NT2/D1 (cell line): ENCODE data around the gene ABLIM2.

Experiments used
- DNase-seq: peaks from one replicate; pipeline ENCODE4 v3.0.0-alpha.2; 2011; ENCODE audit warnings: low read depth, low spot score
- H3K27me3 ChIP-seq: 2 replicates; pipeline ENCODE4 v1.6.0; 2011; ENCODE audit warnings: mild to moderate bottlenecking; ENCODE audit not compliant: insufficient read length, insufficient read depth
- H3K36me3 ChIP-seq: 2 replicates; pipeline ENCODE4 v1.6.1; 2011; ENCODE audit warnings: mild to moderate bottlenecking, low read length, mixed read lengths; ENCODE audit not compliant: insufficient read depth, insufficient read length
- H3K4me1 ChIP-seq: 2 replicates; pipeline ENCODE4 v1.5.1; 2011; ENCODE audit not compliant: insufficient read depth, insufficient read length
- H3K4me3 ChIP-seq: 2 replicates; pipeline ENCODE4 v1.5.1; 2011; ENCODE audit warnings: low read depth; ENCODE audit not compliant: insufficient read length
- H3K9ac ChIP-seq: 2 replicates; pipeline ENCODE4 v1.6.0; 2011; ENCODE audit warnings: low read depth; ENCODE audit not compliant: insufficient read length
- H3K9me3 ChIP-seq: 2 replicates; pipeline ENCODE4 v1.5.1; 2011; ENCODE audit warnings: mild to moderate bottlenecking, low read length; ENCODE audit not compliant: insufficient read depth
- SUZ12 ChIP-seq: IDR thresholded peaks from 2 replicates; pipeline ENCODE4 v1.6.1; 2011; ENCODE audit not compliant: insufficient read length, insufficient read depth; ENCODE audit errors: extremely low read depth
- YY1 ChIP-seq: IDR thresholded peaks from 2 replicates; pipeline ENCODE4 v1.6.1; 2011; ENCODE audit not compliant: insufficient read length, insufficient read depth
- ZNF274 ChIP-seq: IDR thresholded peaks from 2 replicates; pipeline ENCODE4 v1.6.1; 2011; ENCODE audit warnings: mild to moderate bottlenecking, low read depth, low read length

The ABLIM2 gene

DNA sequence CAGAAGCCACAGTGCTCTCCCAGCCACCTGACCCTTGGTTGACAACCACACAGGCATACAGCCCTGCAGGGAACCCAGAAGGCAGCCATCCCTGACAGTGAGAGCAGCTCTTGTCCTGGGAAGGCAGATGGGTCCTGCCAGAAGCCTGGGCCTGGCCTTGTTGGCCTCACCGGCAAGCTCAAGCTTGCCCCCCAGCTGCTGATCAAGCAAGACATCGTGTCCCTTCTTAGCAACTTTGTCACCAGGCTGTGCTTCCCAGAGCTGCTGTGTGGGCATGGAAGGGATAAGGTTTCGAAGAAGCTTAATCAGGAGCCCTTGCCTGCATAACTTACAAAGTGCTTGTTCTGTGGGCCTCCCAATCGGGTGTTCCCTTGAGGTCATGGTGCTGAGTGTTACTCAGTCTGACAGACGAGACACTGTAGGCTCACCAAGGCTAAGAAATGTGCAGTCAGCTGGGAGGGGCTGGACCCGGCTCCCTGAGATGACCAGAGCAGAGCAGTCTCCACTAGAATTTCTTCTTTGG, 6.8 kb upstream of the ABLIM2 start:
- no peaks in the 10 kb centered on the region for H3K36me3 ChIP-seq
- H3K4me1 ChIP-seq, result no peaks in the 10 kb centered on the region
- H3K9me3 ChIP-seq, result peaks cover 19% of the 10 kb centered on the region
- H3K4me3 ChIP-seq, result no peak overlapping the region
- H3K9ac ChIP-seq, result no peak overlapping the region
- peaks cover 18% of the 10 kb centered on the region for H3K27me3 ChIP-seq
- DNase-seq, result no peak
- TF ChIP-seq YY1, result no peak
- no peak for TF ChIP-seq ZNF274
- no peak for TF ChIP-seq SUZ12

- no peak overlapping the region for H3K4me3 ChIP-seq
- TF ChIP-seq SUZ12 (no peak), YY1 (no peak), ZNF274 (no peak)
- H3K9me3 ChIP-seq, result peaks cover 19% of the 10 kb centered on the region
- H3K9ac ChIP-seq, result no peak overlapping the region
- H3K36me3 ChIP-seq, result no peaks in the 10 kb centered on the region
- DNase-seq, result no peak
- H3K4me1 ChIP-seq, result peaks cover 1% of the 10 kb centered on the region
- H3K27me3 ChIP-seq, result peaks cover 25% of the 10 kb centered on the region
These were observed 6.1 kb upstream of the ABLIM2 start for GRCh38 chr4:8164687-8165086.

DNA sequence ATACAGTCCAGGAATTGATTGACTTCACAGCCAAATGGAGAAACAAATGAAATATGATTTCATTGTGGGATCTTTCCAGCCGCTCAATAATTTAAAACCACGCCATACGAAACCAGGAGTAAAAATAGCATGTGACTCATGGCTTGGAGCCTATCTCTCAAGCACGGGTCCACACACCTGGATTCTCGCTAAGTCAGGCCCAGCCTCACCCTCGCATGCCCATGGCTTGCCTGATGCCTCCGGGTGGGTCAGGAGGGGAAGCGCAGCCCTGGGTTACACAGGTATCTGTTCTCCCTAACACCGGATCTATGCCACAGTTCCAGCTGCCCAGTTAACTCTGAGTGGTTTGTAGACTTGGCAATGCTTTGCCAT, 5.6 kb upstream of the ABLIM2 start:
- H3K36me3 ChIP-seq, result no peaks in the 10 kb centered on the region
- H3K9ac ChIP-seq, result no peak overlapping the region
- no peak overlapping the region for H3K4me3 ChIP-seq
- H3K27me3 ChIP-seq, result peaks cover 30% of the 10 kb centered on the region
- H3K4me1 ChIP-seq, result peaks cover 6% of the 10 kb centered on the region
- peaks cover 15% of the 10 kb centered on the region for H3K9me3 ChIP-seq
- TF ChIP-seq ZNF274 (no peak), SUZ12 (no peak), YY1 (no peak)
- DNase-seq, result no peak

- no peak for TF ChIP-seq YY1
- TF ChIP-seq ZNF274, result no peak
- TF ChIP-seq SUZ12, result no peak
- Histone ChIP-seq H3K9ac (no peak overlapping the region), H3K27me3 (peaks cover 34% of the 10 kb centered on the region), H3K4me3 (no peak overlapping the region), H3K9me3 (peaks cover 9% of the 10 kb centered on the region), H3K4me1 (peaks cover 7% of the 10 kb centered on the region), H3K36me3 (no peaks in the 10 kb centered on the region)
- DNase-seq, result no peak
These were observed 5.0 kb upstream of the ABLIM2 start for GRCh38 chr4:8163436-8164193.

- peaks cover 40% of the 10 kb centered on the region for H3K27me3 ChIP-seq
- no peaks in the 10 kb centered on the region for H3K36me3 ChIP-seq
- H3K9ac ChIP-seq, result no peak overlapping the region
- H3K4me1 ChIP-seq, result peaks cover 7% of the 10 kb centered on the region
- H3K4me3 ChIP-seq, result no peak overlapping the region
- no peak for DNase-seq
- TF ChIP-seq SUZ12, result no peak
- TF ChIP-seq YY1, result no peak
- no peak for TF ChIP-seq ZNF274
- peaks cover 3% of the 10 kb centered on the region; the same call in 1 of the 2 replicates for H3K9me3 ChIP-seq
These were observed 4.4 kb upstream of the ABLIM2 start for GRCh38 chr4:8163026-8163425.

GRCh38 chr4:8162625-8163024, 4.0 kb upstream of the ABLIM2 start:
- Histone ChIP-seq H3K9ac (no peak overlapping the region), H3K36me3 (no peaks in the 10 kb centered on the region), H3K4me3 (no peak overlapping the region), H3K4me1 (peaks cover 7% of the 10 kb centered on the region), H3K9me3 (no peaks in the 10 kb centered on the region), H3K27me3 (peaks cover 44% of the 10 kb centered on the region)
- DNase-seq, result no peak
- TF ChIP-seq SUZ12 (no peak), ZNF274 (no peak), YY1 (no peak)

- Histone ChIP-seq H3K4me3 (no peak overlapping the region), H3K27me3 (peaks cover 62% of the 10 kb centered on the region), H3K36me3 (no peaks in the 10 kb centered on the region), H3K4me1 (peaks cover 7% of the 10 kb centered on the region), H3K9me3 (no peaks in the 10 kb centered on the region), H3K9ac (no peak overlapping the region)
- no peak for DNase-seq
- TF ChIP-seq SUZ12 (no peak), ZNF274 (no peak), YY1 (no peak)
These were observed 2.0 kb upstream of the ABLIM2 start for GRCh38 chr4:8160572-8160971.
